Measurements from ENCODE around the gene ZNF124.
"Not testable (repeated sequence)": the region's sequence is repeated elsewhere in the genome, so short reads cannot be mapped to it uniquely, and the experiment has no call there.

Gene ZNF124

DNA sequence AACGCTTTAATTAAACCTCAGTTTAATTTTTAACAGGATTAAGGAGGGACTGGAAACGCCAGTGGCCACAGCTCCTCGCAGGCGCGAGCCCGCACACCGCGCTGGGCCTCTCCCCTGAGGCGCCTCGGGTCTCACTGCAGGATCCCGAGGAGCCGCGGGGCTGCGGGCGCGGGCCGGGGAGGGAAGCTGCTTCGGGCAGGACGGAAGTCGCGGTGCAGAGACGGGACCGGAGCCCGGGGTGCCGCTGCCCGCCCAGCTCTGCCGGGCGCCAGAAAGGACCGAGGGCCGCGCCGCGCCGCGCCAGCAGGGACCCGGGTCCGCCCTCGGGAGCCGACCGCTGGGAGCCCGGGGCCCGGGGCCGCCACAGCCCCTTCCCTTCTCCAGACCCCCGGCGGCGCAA is 377 bp downstream of the ZNF124 start:
- DNase-seq = not testable (repeated sequence)

DNA sequence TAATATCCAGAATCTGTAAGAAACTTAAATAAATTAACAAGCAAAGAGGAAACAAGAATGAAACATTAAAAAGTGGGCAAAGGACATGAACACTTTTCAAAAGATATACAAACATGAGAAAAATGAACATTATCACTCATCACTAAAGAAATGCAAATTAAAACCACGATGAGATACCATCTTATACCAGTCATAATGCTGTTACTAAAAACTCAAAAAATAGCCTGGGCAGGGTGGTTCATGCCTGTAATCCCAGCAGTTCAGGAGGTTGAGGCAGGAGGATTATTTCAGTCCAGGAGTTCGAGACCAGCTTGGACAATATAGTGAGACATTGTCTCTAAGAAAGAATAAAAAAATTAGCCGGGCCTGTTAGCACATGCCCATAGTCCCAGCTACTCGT is 6.1 kb downstream of the ZNF124 start:
- DNase-seq = no peak

DNA sequence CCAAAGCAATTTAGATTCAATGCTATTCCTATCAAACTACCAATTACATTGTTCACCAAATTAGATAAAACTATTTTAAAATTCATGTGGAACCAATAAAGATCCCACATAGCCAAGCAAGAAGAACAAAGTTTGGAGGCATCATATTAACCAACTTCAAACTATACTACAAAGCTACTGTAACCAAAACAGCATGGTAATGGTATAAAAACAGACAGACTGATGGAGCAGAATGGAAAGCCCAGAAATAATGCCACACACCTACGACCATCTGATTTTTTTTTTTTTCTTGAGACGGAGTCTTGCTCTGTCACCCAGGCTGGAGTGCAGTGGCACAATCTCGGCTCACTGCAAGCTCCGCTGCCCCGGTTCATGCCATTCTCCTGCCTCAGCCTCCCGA is 7.1 kb downstream of the ZNF124 start:
- DNase-seq = no peak

DNA sequence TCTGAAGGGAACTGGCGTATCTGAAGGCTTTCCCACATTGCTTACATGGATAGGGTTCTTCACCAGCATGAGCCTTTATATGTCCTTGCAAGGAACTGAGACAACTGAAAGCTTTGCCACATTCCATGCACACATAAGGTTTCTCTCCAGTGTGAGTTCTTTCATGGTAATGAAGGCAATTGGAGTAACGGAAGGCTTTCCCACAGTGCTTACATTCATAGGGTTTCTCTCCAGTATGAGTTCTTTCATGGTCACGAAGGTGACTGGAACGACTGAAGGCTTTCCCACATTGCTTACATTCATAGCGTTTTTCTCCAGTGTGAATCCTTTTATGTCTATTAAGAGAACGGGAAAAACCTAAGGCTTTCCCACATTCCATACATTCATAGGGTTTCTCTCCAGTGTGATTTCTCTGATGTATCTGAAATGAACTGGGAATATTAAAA is 15.0 kb downstream of the ZNF124 start:
- no peak for DNase-seq

DNA sequence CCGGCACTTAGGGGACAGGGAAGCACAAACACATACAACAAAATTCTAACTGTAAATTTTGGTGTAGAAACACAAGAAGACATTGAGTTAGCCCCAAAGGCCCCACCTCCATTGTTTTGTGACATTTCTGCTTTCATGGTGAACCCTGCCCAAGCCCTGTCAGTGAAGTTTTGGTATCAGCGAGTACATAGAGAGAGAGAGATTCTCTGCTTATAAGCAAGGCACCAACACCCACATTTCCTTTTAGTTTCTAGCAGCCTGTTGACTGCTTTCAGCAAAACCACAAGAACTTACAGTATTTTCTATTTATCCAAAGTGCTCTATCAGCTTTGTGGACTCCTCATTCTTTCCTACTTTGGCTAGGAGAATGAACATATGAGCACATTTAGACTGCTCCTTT is 24.0 kb downstream of the ZNF124 start:
- no peak for DNase-seq

DNA sequence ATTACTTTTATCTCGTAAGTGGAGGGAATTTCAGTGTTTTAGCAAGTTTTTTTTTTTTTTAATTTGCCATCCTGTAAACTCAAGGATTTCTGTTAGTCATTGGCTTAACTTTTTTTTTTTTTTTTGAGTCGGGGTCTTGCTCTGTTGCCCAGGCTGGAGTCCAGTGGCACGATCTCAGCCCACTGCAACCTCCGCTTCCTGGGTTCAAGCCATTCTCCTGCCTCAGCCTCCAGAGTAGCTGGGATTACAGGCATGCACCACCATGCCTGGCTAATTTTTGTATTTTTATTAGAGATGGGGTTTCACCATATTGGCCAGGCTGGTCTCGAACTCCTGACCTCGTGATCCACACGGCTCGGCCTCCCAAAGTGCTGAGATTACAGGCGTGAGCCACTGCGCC is 24.7 kb downstream of the ZNF124 start:
- DNase-seq = not testable (repeated sequence)

DNA sequence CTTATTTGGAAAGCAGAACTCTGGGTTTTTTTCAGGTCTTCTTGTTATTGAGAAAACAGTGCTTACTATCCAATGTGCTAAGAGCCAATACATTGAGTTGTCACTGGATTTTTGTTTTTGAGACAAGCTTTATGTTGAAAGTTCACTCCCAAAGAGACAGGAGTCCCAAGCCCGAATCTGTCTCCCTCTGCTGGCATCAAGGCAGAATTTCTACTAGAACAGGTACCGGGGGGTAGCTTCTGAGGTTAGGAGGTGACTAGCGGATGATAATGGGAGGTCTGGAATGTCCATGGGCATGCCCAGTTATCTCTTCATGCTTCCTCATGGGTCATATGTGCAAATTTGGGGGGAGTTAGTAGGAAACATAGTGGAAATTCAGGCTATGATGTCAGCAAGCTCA is 25.1 kb downstream of the ZNF124 start:
- DNase-seq = peak in 1 of 2 experiments; percentile 15

DNA sequence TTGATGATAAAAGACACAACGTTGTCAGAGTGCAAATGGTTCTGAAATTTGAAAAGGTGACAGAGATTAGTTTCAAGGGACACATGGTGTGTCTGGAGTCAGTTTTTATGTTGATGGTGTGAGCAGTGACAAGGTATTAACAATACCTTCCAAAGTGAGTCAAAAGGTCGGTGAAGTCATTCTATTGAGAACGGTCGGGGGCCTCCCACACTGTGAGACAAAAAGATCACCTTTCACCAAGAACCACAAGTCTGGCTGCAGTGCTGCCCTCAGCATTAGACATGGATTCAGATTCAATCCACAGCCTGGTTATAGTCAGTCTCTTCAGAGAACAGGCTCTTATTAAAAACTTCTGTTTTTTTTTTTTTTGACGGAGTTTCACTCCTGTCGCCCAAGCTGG is 26.5 kb downstream of the ZNF124 start:
- DNase-seq = no peak

DNA sequence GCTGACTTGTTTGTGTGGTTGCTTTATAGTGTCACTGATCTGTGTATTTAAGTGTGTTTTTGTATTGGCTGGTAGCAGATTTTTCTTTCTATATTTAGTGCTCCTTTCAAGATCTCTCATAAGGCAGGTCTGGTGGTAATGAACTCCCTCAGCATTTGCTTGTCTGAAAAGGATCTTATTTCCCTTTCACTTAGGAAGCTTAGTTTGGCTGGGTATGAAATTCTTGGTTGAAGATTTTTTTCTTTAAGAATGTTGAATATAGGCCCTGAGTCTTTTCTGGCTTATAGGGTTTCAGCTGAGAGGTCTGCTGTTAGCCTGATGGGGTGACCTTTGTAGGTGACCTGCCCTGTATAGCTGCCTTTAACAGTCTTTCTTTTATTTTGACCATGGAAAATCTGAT is 32.3 kb downstream of the ZNF124 start:
- not testable (repeated sequence) for DNase-seq

DNA sequence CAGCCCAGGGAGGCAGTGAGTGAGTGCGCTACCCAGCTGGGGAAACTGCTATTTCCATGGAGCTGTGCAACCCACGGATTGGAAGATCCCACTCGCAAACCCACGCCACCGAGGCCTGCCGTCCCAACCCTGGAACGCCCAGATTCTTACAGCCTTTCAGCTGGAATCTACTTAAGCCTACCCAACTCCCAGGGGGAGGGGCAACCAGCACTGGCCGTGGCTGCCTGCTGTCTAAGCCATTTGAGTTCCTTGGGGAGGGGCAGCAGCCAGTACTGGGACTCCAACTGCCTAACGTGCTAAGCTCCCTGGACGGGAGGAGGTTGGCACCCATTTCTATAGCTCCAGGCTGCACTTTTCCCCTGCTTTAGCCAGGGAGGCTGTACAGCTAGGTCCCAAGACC is 40.6 kb downstream of the ZNF124 start:
- no peak for DNase-seq

DNA sequence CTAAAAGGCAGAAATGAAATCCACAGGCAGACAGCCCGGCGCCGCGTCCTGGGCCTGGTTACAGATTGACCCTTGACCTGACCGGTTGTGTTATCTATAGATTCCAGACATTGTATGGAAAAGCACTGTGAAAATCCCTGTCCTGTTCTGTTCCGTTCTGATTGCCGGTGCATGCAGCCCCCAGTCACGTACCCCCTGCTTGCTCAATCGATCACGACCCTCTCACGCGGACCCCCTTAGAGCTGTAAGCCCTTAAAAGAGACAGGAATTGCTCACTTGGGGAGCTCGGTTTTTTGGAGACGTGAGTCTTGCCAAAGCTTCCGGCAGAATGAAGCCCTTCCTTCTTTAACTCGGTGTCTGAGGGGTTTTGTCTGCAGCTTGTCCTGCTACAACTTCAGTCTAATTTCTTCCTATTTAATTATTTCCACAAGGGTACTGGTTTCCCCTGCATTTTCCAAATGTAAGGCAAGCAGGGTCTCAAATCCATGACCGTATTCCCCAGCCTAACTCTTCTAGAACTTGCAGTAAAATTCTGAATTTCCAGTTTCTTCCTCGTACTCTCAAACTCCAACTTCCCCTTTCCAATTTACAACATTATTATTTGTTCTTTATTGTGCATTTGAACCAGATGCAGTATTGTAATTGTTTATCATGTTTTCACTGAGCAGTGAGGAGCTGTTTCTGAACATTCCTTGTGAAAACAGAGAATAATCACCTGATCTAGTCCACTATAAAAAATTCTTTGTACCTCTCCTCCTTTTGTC is 44.1 kb downstream of the ZNF124 start:
- peak; percentile 71 to 74 for DNase-seq

DNA sequence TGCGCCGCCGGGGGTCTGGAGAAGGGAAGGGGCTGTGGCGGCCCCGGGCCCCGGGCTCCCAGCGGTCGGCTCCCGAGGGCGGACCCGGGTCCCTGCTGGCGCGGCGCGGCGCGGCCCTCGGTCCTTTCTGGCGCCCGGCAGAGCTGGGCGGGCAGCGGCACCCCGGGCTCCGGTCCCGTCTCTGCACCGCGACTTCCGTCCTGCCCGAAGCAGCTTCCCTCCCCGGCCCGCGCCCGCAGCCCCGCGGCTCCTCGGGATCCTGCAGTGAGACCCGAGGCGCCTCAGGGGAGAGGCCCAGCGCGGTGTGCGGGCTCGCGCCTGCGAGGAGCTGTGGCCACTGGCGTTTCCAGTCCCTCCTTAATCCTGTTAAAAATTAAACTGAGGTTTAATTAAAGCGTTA is 45.2 kb downstream of the ZNF124 start:
- DNase-seq = not testable (repeated sequence)

DNA sequence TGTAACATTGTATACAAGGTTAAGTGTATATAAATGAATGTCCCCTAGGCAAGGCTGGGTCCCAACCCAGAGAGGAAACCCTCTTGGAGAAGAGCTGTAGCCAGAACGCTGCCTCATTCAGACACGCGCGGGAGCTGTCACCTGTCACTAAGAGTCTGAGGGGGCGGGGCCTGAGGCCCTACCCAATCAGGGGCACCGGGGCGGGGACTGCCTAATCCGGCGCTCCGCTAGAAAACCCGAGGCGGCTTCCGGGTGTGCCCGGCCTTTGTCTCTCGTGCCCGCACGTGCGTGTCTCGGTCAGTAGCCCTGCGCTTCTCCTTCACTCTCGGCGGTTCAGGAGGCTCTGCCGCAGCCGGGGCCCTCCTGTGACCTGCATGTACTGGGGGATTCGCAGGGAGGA is 45.7 kb downstream of the ZNF124 start:
- not testable (repeated sequence) for DNase-seq

DNA sequence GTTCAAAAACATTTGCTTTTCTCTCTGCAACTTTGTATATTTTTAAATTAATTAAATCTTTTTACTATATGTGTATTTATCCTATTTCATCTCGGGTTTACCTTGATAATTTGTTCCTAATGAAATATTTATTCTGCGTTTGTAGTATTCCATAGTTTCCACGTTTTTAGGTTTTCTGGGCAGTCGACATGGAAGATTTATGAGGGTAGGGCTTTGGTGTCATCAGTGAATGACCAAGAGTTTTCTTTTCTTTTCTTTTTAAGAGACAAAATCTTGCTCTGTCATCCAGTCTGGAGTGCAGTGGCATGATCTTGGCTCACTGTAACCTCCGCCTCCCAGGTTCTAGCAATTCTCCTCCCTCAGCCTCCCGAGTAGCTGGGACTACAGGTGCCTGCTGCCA is 50.4 kb downstream of the ZNF124 start:
- DNase-seq = no peak

DNA sequence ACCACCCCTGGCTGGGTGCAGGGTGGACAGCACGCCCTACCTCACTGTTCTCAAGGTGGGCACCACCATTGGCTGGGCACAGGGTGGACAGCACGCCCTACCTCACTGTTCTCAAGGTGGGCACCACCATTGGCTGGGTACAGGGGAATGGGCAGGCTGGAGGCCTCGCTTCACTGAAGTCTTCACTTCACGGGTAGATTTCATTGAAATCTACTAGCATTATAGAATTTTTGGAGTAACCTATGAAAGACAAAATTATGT is 51.5 kb downstream of the ZNF124 start:
- not testable (repeated sequence) for DNase-seq

DNA sequence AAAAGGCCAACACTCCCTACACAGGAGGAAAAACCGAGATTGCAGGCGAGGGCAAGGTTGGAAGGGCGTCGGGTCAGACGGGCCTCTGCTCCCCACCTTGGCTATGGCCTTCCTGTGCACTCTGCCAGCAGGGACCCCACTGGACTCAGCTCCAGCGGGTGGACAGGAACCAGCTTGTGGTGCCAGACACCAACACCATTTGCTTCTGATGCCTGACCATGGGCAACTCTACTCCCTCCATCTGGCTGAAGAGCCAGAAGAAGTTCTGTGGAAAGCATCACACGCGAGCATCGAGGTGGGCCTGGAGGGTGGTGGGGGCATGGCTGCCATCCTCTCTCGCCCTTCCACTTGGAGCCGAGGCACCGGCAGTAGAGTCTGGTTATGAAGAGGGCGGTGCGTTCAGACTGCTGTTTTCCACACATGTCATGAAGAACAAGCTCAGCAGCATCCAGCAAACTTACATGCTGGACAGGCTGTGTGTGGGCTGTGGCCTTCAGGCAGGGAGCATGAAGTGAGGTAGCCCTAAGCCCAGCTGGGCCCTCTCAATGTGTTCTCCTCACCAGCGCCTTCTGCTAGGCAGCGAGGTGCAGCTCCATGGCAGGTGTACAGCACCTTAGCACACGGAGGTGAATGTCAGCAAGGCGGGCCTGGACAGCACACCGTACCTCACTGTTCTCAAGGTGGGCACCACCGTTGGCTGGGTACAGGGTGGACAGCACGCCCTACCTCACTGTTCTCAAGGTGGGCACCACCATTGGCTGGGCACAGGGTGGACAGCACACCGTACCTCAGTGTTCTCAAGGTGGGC is 52.0 kb downstream of the ZNF124 start:
- no peak for DNase-seq

DNA sequence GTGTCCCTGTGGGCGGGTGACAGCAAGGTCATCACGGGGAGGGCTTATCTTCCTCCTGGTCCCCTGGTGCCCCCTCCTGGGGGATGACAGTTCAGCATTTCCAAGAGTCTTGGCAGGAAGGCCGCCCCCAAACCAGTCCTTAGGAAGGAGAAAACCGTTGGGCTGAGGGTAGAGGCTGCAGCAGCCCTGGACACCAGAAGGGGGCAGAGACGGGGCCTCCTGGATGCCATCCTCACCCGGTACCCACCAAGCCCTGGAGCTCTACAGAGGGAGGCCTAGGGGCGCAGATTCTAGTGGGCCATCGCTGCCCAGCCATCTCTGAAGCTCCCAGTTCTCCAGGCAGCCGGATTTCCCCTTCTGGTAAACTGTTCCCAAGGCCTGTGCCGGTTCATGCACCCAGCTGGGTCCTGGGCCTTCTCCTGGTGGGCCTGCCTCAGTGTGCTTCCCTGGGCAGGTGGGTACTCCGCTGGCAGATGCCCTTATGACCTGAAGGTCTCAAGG is 52.8 kb downstream of the ZNF124 start:
- peak; percentile 14 to 38 for DNase-seq

DNA sequence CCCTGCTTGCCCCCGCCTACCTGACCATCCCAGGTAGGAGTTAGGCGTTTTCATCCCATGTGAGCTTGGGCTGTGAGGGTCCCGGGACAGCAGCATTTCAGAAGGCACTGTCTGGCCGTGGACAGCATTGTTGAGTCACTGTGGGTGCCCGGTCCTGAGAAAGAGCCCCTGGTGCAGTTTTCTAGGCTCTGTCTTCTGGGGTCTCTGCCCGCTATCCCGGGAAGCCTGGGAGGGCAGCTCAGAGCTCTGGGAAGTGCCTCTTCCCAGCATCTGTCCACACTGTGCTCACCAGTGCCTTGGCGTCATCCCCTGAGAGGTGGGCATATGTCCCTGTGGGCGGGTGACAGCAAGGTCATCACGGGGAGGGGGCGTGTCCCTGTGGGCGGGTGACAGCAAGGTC is 56.3 kb downstream of the ZNF124 start:
- DNase-seq = no peak

DNA sequence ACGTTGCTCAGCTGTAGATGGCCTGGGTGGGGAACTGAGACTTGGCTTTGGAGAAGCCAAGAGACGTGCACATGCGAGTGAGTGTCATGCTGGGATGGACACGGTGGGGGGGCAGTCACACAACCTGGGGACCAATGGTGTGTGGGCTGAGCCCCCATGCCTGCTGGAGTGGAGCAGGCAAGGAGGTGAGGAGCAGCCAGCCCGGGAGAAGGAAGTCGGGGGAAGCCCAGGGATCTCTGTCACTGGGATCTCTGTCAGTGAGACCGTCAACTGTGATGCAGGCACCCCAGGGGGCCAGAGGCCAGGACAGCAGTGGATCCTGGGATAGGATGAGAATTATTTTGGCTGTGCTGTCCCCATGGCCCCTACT is 56.7 kb downstream of the ZNF124 start:
- DNase-seq = no peak

DNA sequence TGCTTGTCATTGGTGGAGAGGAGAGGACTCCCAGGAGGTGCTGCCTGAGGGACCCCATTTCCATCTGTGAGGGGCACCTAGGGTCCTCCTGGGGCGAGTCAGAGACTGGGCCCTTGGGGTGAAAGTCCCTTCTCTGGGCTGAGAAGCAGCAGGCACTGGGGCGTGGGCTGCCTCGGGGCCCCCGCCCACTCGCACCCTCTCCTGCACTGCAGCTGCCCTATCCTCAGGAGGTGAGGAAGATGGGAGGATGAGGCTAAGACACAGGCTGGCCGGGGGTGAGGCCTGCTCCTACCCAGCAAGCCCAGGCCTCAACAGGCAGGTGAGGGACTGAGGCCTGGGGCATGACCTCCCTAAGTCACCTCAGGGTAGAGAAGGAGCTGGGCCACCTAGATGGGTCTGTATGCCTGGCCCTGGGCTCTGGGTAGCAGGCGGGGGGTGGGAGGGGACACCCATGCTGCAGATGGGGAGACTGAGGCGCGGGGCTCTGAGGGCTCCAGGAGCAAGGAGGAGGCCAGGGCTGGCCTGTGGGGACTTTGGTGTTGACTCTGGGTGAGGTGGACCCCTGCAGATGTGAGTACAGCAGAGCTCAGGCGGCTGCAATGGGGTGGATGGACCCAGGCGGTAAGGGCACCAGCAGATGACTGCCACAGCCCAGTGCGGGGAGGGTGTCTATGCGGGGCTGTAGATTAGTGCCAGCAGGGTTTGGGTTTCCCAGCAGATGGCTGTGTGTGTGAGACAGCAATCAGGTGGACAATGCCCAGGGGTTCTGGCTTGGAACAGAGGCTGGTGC is 57.3 kb downstream of the ZNF124 start:
- no peak for DNase-seq

DNA sequence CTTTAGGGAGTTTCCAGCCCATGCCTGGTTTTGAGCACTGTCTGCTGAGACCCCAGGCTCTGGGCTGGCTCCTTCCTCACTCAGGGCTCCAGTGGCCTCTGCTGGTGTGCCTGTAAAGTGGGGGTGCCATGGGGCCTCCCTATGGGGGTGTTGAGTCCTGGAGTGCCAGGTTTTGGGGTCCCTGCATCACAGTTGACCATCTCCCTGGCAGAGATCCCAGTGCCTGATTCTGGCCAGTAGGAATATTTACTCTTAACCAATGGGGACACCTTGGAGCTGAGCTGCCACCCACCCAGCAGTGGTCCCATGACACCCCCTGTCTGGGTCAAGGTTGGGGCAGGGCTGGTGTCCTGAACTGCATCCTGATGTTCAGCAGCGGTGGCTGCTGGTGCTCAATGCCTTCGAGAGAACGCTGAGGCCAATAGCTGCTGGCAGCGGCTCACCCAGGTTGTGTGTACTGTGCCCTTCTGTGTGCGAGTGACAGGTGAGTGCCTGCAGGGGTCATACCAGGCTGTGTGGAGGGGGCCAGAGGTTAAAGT is 58.0 kb downstream of the ZNF124 start:
- no peak for DNase-seq

DNA sequence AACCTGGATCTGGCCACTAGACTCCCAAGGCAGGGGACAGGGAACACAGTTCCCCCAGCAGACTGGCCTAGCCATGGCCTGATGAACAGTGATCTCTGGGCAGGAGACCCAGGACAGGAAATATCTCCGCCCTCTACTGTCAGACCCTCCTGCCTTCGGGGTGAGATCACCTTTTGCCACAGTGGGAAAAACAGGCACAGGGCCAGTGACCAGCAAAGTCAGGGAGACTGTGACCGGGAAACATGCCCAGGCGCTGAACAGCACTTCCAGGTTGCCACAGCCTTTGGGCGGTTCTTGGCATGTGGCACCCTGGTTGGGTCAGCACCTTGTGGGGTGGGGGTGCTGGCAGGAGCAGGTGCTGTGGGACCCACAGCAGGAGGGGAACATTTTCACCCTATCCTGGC is 58.7 kb downstream of the ZNF124 start:
- DNase-seq = no peak

DNA sequence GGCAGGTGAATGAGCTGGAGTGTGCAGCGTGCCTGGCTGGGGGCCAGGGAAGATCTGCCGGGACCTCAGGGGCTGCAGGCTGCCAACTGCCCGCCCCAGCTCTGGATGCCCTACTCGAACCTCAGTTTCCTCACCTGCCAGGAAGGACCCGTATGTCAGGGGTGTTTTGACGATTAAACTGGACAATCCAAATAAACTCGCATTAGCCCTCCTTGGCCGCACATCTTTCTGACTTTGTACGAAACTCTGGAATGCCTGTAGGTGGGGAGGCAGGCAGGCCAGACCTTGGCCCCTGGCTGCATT is 59.4 kb downstream of the ZNF124 start:
- DNase-seq = no peak
